HEK293T (cell line): Measurements from ENCODE around the gene INPP4A.

ENCODE experiments used
- BHLHE40 ChIP-seq: fragments of 450-650 bp; IDR thresholded peaks from 2 replicates; pipeline ENCODE4 v1.6.1; 2016; ENCODE audit warnings: mild to moderate bottlenecking, moderate library complexity, borderline replicate concordance
- ELF4 ChIP-seq: fragments of 450-650 bp; IDR thresholded peaks from 2 replicates; pipeline ENCODE4 v1.6.1; 2017; ENCODE audit warnings: antibody characterized with exemption
- FOXA1 ChIP-seq: fragments of 450-650 bp; IDR thresholded peaks from 2 replicates; pipeline ENCODE4 v1.6.1; 2016; ENCODE audit warnings: mild to moderate bottlenecking
- FOXK2 ChIP-seq: fragments of 450-650 bp; IDR thresholded peaks from 2 replicates; pipeline ENCODE4 v1.6.1; 2016; ENCODE audit warnings: mild to moderate bottlenecking
- SUZ12 ChIP-seq: fragments of 450-650 bp; IDR thresholded peaks from 2 replicates; pipeline ENCODE4 v1.6.1; 2016; ENCODE audit warnings: mild to moderate bottlenecking

DNA sequence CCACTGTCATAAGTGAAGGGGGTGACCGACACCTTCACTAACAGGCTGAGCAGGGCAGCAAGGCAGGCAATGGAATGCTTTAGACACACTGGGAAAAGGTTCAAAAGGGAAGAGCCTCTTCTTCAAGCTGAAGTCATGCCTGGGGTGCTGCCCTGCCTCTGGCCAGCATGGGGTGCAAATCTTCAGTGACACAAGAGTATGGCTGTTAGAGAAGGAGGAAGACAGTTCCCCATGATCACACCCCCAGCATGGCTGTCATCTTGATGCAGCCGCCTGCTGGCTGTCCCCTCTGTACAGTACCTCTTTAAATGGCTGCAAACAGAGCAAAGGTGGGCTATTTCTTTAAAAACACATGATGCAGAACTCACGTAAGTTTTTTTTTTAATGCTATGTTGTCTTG is 71.9 kb downstream of the INPP4A start:
- no peak for TF ChIP-seq SUZ12
- no peak for TF ChIP-seq FOXA1
- no peak for TF ChIP-seq FOXK2
- TF ChIP-seq BHLHE40, result no peak
- no peak for TF ChIP-seq ELF4
